H1 (cell line): ENCODE results near the gene UBE2J1. TPM values are rescaled to one million over a fixed set of nuclear protein-coding genes. Genes with fewer than 3 reads are reported as not detected.

ENCODE experiments used
- BCL11A ChIP-seq, 2 experiments: IDR thresholded peaks; one replicate each; pipeline ENCODE4 v1.6.1; 2011; ENCODE audit warnings: low read depth in 2 of 2, low read length in 2 of 2, mild to moderate bottlenecking in 2 of 2
- CHD1 ChIP-seq: IDR thresholded peaks from 2 replicates; pipeline ENCODE4 v1.6.1; 2012; ENCODE audit warnings: low read depth, low read length, improper control_type of control experiment
- CHD2 ChIP-seq: IDR thresholded peaks from 2 replicates; pipeline ENCODE4 v1.6.1; 2012; ENCODE audit warnings: low read length, improper control_type of control experiment
- HDAC2 ChIP-seq, 2 experiments: fragments of 300-600 bp in 1 of 2; sonication (generic) in 1 of 2; IDR thresholded peaks; 2 replicates each; pipeline ENCODE4 v1.6.1; 2011 to 2012; ENCODE audit warnings: low read depth in 2 of 2, low read length in 2 of 2, mild to moderate bottlenecking in 2 of 2, moderate library complexity in 2 of 2, borderline replicate concordance in 1 of 2, inconsistent platforms in 1 of 2
- RXRA ChIP-seq: IDR thresholded peaks from 2 replicates; pipeline ENCODE4 v1.6.1; 2011; ENCODE audit warnings: low read depth, mild to moderate bottlenecking, low read length, moderate library complexity; ENCODE audit not compliant: insufficient read depth
- polyA plus RNA-seq, 7 experiments: library from polyadenylated mRNA; depleted of rRNA in 3 of 7; stranded (reverse) in 5 of 7; unstranded in 2 of 7; fragments of >200 nt in 5 of 7; fragments of 200-250 nt in 2 of 7; gene quantifications; 1 replicate in 5 of 7; 2 replicates in 1 of 7; 4 replicates in 1 of 7; pipeline versions ENCODE4 v1.2.1 to v1.2.3, GENCODE V29; 2011 to 2013; ENCODE audit warnings: missing spikeins in 2 of 7, mixed read lengths in 2 of 7
- total RNA-seq: library from RNA; stranded (reverse); fragmentation: NEBNext Ultra II Directional; extraction: Animal tissue kit (Norgen Biotek cat#: 25700); gene quantifications from 2 replicates; pipeline ENCODE4 v1.2.1, GENCODE V29; 2021

UBE2J1 gene
- total and polyA plus RNA-seq, 2 of the 8 experiments (the other 6 are each of a cell fraction or from before 2014, with no cell fraction given): 8.5 to 15.2 TPM

DNA sequence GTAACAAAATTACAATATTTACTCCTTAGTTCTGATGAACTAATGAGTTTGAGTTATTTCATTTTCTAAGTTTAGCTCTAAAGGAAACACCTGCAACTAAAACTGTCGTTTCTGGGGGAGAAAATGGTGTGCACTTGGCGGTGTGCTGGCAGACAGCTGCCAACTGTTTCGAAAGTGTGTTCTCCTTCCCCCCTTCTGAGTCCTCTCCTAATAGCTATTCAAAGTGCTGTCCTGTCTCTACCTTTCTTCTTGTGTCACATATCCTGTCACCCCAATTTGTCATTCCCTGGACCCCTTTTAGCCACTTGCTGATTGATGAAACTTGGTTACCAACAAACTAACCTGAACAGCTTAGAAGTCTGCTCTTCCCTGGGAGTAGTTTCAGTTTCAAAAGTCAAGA is 4.9 kb upstream of the UBE2J1 start (continued):
- TF ChIP-seq RXRA: no peak
- no peak for TF ChIP-seq CHD2
- TF ChIP-seq BCL11A (IDR thresholded peaks at IDR 0.05; ENCODE audit: low read depth in 2 of 2, low read length in 2 of 2): no peak
- TF ChIP-seq CHD1: no peak
- TF ChIP-seq HDAC2 (IDR thresholded peaks at IDR 0.05; ENCODE audit: borderline replicate concordance in 1 of 2, low read depth in 2 of 2, low read length in 2 of 2): no peak
- TF ChIP-seq, all 59 proteins: peak for 0
